HTERT RPE-1 (cell line): Measurements from ENCODE around the gene TBX18.

Experiments
- in situ Hi-C: fragments of 300-500 bp; cut with MboI; formaldehyde crosslinking; loops from 4 replicates; pipeline ENCODE4 v1.14.3; 2020; ENCODE audit warnings: low sequenced_read_pairs

TBX18 gene

GRCh38 chr6:84773133-84773430 is 8.7 kb upstream of the TBX18 start:
- in situ Hi-C loops: no loop called here

GRCh38 chr6:84772428-84773132 is 8.2 kb upstream of the TBX18 start:
- in situ Hi-C loops: no loop called here

- in situ Hi-C loops: no loop called here
Measured at GRCh38 chr6:84771756-84772356, 7.5 kb upstream of the TBX18 start.

GRCh38 chr6:84771125-84771755 is 6.8 kb upstream of the TBX18 start:
- in situ Hi-C loops: no loop called here

- in situ Hi-C loops: no loop called here
Measured at GRCh38 chr6:84770521-84770920, 6.1 kb upstream of the TBX18 start.

- in situ Hi-C loops: no loop called here
Measured at GRCh38 chr6:84769306-84769705, 4.9 kb upstream of the TBX18 start.

GRCh38 chr6:84768442-84769174 is 4.2 kb upstream of the TBX18 start:
- in situ Hi-C loops: no loop called here

GRCh38 chr6:84767526-84768201 is 3.3 kb upstream of the TBX18 start:
- in situ Hi-C loops: no loop called here

- in situ Hi-C loops: no loop called here
Measured at GRCh38 chr6:84766799-84767525, 2.6 kb upstream of the TBX18 start.

- in situ Hi-C loops: no loop called here
Measured at GRCh38 chr6:84766118-84766798, 1.9 kb upstream of the TBX18 start.

GRCh38 chr6:84763886-84764331 is 489 bp downstream of the TBX18 start:
- in situ Hi-C loops: no loop called here

- in situ Hi-C loops: no loop called here
Measured at GRCh38 chr6:84763003-84763885, 1.2 kb downstream of the TBX18 start.

GRCh38 chr6:84762220-84763002 is 2.0 kb downstream of the TBX18 start:
- in situ Hi-C loops: no loop called here

- in situ Hi-C loops: no loop called here
Measured at GRCh38 chr6:84758486-84758885, 5.9 kb downstream of the TBX18 start.

GRCh38 chr6:84756877-84757276 is 7.5 kb downstream of the TBX18 start:
- in situ Hi-C loops: no loop called here

GRCh38 chr6:84756466-84756865 is 7.9 kb downstream of the TBX18 start:
- in situ Hi-C loops: no loop called here

- in situ Hi-C loops: no loop called here
Measured at GRCh38 chr6:84753173-84753572, 11.2 kb downstream of the TBX18 start.
